H9 (cell line): ENCODE measurements around the gene RAD51C. TPM values are rescaled to one million over a fixed set of nuclear protein-coding genes. Genes with fewer than 3 reads are reported as not detected.

Experiments used
- DNase-seq: peaks from one replicate; pipeline ENCODE4 v3.0.0-alpha.2; 2017
- H2AFZ ChIP-seq: one replicate; pipeline ENCODE4 v1.6.1; 2013; ENCODE audit warnings: mild to moderate bottlenecking, low read length, control low read depth, moderate library complexity
- H2AK5ac ChIP-seq: 2 replicates; pipeline ENCODE4 v1.6.1; 2013; ENCODE audit warnings: low read length, control low read depth, mixed read lengths; ENCODE audit not compliant: insufficient read length
- H2BK120ac ChIP-seq: one replicate; pipeline ENCODE4 v1.6.1; 2013; ENCODE audit warnings: low read depth, mild to moderate bottlenecking, low read length, control low read depth, inconsistent platforms; ENCODE audit not compliant: poor library complexity, severe bottlenecking
- H2BK12ac ChIP-seq: 2 replicates; pipeline ENCODE4 v1.6.1; 2013; ENCODE audit warnings: low read length, control low read depth, mixed read lengths, low read depth; ENCODE audit not compliant: insufficient read length
- H2BK15ac ChIP-seq: 2 replicates; pipeline ENCODE4 v1.6.1; 2013; ENCODE audit warnings: low read depth, low read length, control low read depth
- H2BK20ac ChIP-seq: one replicate; pipeline ENCODE4 v1.6.1; 2013; ENCODE audit warnings: low read depth, mild to moderate bottlenecking, low read length, control low read depth, inconsistent platforms; ENCODE audit not compliant: poor library complexity, severe bottlenecking
- H2BK5ac ChIP-seq: 2 replicates; pipeline ENCODE4 v1.6.1; 2013; ENCODE audit warnings: low read length, control low read depth, mixed read lengths; ENCODE audit not compliant: insufficient read length
- H3K14ac ChIP-seq: 2 replicates; pipeline ENCODE4 v1.6.1; 2013; ENCODE audit warnings: low read length, control low read depth; ENCODE audit not compliant: insufficient read depth
- H3K18ac ChIP-seq: 2 replicates; pipeline ENCODE4 v1.6.1; 2013; ENCODE audit warnings: low read depth, mild to moderate bottlenecking, mixed read lengths, low read length, control low read depth; ENCODE audit not compliant: insufficient read length
- H3K23ac ChIP-seq: 2 replicates; pipeline ENCODE4 v1.6.1; 2013; ENCODE audit warnings: low read length, control low read depth, mixed read lengths, low read depth; ENCODE audit not compliant: insufficient read length
- H3K23me2 ChIP-seq: 2 replicates; pipeline ENCODE4 v1.6.1; 2013; ENCODE audit warnings: low read depth, mild to moderate bottlenecking, mixed read lengths, low read length, control low read depth; ENCODE audit not compliant: insufficient read length, poor library complexity, severe bottlenecking
- H3K27ac ChIP-seq: 2 replicates; pipeline ENCODE4 v1.5.1; 2013; ENCODE audit warnings: low read length, control low read depth, mixed read lengths, low read depth; ENCODE audit not compliant: insufficient read length
- H3K27me3 ChIP-seq: 2 replicates; pipeline ENCODE4 v1.6.1; 2013; ENCODE audit warnings: low read length, control low read depth, inconsistent platforms; ENCODE audit not compliant: insufficient read depth
- H3K4ac ChIP-seq: 2 replicates; pipeline ENCODE4 v1.6.1; 2013; ENCODE audit warnings: low read depth, mild to moderate bottlenecking, control low read depth, inconsistent platforms, low read length, moderate library complexity
- H3K4me1 ChIP-seq: 2 replicates; pipeline ENCODE4 v1.6.1; 2013; ENCODE audit warnings: low read length, control low read depth, inconsistent platforms; ENCODE audit not compliant: insufficient read depth
- H3K4me2 ChIP-seq: 2 replicates; pipeline ENCODE4 v1.6.1; 2013; ENCODE audit warnings: low read length, control low read depth, mixed read lengths; ENCODE audit not compliant: insufficient read length, insufficient read depth
- H3K56ac ChIP-seq: 2 replicates; pipeline ENCODE4 v1.6.1; 2013; ENCODE audit warnings: low read depth, mild to moderate bottlenecking, mixed read lengths, low read length, control low read depth; ENCODE audit not compliant: insufficient read length
- H3K79me1 ChIP-seq: 2 replicates; pipeline ENCODE4 v1.6.1; 2013; ENCODE audit warnings: low read depth, mild to moderate bottlenecking, moderate library complexity, low read length, control low read depth, inconsistent platforms; ENCODE audit not compliant: insufficient read depth, poor library complexity, severe bottlenecking
- H3K79me2 ChIP-seq: 2 replicates; pipeline ENCODE4 v1.6.1; 2013; ENCODE audit warnings: low read length, control low read depth, inconsistent platforms; ENCODE audit not compliant: insufficient read depth
- H3K9ac ChIP-seq: 2 replicates; pipeline ENCODE4 v1.6.1; 2013; ENCODE audit warnings: low read length, control low read depth, mixed read lengths; ENCODE audit not compliant: insufficient read length; ENCODE audit errors: extremely low read depth
- H3K9me3 ChIP-seq: one replicate; pipeline ENCODE4 v1.6.1; 2013; ENCODE audit warnings: low read depth, low read length, inconsistent platforms; ENCODE audit not compliant: control insufficient read depth
- H3T11ph ChIP-seq: one replicate; pipeline ENCODE4 v1.6.1; 2013; ENCODE audit warnings: mild to moderate bottlenecking, low read length, control low read depth, inconsistent platforms
- H4K20me1 ChIP-seq: one replicate; pipeline ENCODE4 v1.6.1; 2013; ENCODE audit not compliant: control insufficient read depth, insufficient read length, insufficient read depth
- H4K5ac ChIP-seq: 2 replicates; pipeline ENCODE4 v1.6.1; 2013; ENCODE audit warnings: low read depth, mild to moderate bottlenecking, mixed read lengths, low read length, control low read depth; ENCODE audit not compliant: insufficient read length
- H4K8ac ChIP-seq: replicated peaks from 2 replicates; pipeline ENCODE4 v1.6.1; 2013; ENCODE audit warnings: low read length, control low read depth, mixed read lengths, low read depth; ENCODE audit not compliant: insufficient read length
- H4K91ac ChIP-seq: 2 replicates; pipeline ENCODE4 v1.6.1; 2013; ENCODE audit warnings: low read depth, mild to moderate bottlenecking, moderate library complexity, mixed read lengths, low read length, control low read depth; ENCODE audit not compliant: insufficient read length
- H3K27ac Mint-ChIP-seq, 3 experiments: 2 replicates in 2 of 3; 3 replicates in 1 of 3; pipeline ENCODE4 v1.8.0; 2020 to 2021; ENCODE audit warnings: mixed read lengths in 3 of 3, mild to moderate bottlenecking in 1 of 3, moderate library complexity in 1 of 3
- H3K27me3 Mint-ChIP-seq: 2 replicates; pipeline ENCODE4 v1.8.0; 2021; ENCODE audit warnings: low read depth, mild to moderate bottlenecking, moderate library complexity, mixed read lengths
- H3K36me3 Mint-ChIP-seq, 3 experiments: 2 replicates in 2 of 3; 3 replicates in 1 of 3; pipeline ENCODE4 v1.8.0; 2020 to 2021; ENCODE audit warnings: low read depth in 3 of 3, mixed read lengths in 3 of 3; ENCODE audit not compliant: insufficient read depth in 1 of 3
- H3K4me1 Mint-ChIP-seq, 2 experiments: 2 replicates each; pipeline ENCODE4 v1.8.0; 2020; ENCODE audit warnings: mixed read lengths in 2 of 2
- H3K4me3 Mint-ChIP-seq, 2 experiments: 2 replicates in 1 of 2; 3 replicates in 1 of 2; pipeline ENCODE4 v1.8.0; 2020 to 2021; ENCODE audit warnings: mild to moderate bottlenecking in 2 of 2, mixed read lengths in 2 of 2, moderate library complexity in 1 of 2
- H3K9me3 Mint-ChIP-seq, 2 experiments: 2 replicates in 1 of 2; 3 replicates in 1 of 2; pipeline ENCODE4 v1.8.0; 2020; ENCODE audit warnings: mild to moderate bottlenecking in 2 of 2, mixed read lengths in 2 of 2, moderate library complexity in 1 of 2
- CTCF ChIP-seq: fragments of 200-600 bp; sonication (generic); conservative IDR thresholded peaks from 3 replicates; pipeline ENCODE4 v1.8.0; 2021; ENCODE audit warnings: antibody characterized with exemption, mild to moderate bottlenecking
- WGBS: extraction: QIAGEN DNeasy Blood & Tissue Kit; methylation state at CpG from one replicate; pipeline ENCODE4 v1.1.7; 2013; ENCODE audit warnings: missing lambda C conversion rate, low lambda C conversion rate, mixed read lengths; ENCODE audit not compliant: insufficient read length; ENCODE audit errors: extremely low coverage; 5-methylcytosine and 5-hydroxymethylcytosine counted together
- total RNA-seq: library from RNA; stranded (reverse); gene quantifications from 2 replicates; pipeline ENCODE4 v1.2.1, GENCODE V29; 2021

RAD51C gene
- total RNA-seq, 1 experiment from 2014 or later: 11.3 TPM

- Mint-ChIP-seq H3K27me3 (0 out of 2 replicates have a peak, but pooled peaks cover 5% of the 10 kb centered on the region), H3K9me3 (no peaks in the 10 kb centered on the region), H3K4me1 (peaks cover 12 to 16% of the 10 kb centered on the region in 2 experiments), H3K4me3 (peak within 1 kb of the TSS; percentile 67 to 73), H3K36me3 (0 out of 7 replicates have a peak, but pooled peaks cover 0 to 4% (median 0%) of the 10 kb centered on the region in 3 experiments), H3K27ac (peak within 1 kb of the TSS; percentile 40 to 88 (median 64); a peak in 5 of 7 replicates)
- Histone ChIP-seq H2BK15ac (no peak within 1 kb of the TSS), H4K5ac (no peak within 1 kb of the TSS), H2BK12ac (no peak within 1 kb of the TSS), H3K14ac (peak within 1 kb of the TSS; percentile 80; the same call in 1 of the 2 replicates), H3K4me2 (peak within 1 kb of the TSS; percentile 17), H3T11ph (no peak within 1 kb of the TSS), H2BK120ac (no peak within 1 kb of the TSS), H3K56ac (no peak within 1 kb of the TSS), H3K18ac (peak within 1 kb of the TSS; percentile 59), H3K79me1 (no peaks in the 10 kb centered on the region), H3K4ac (no peak within 1 kb of the TSS), H3K4me1 (no peaks in the 10 kb centered on the region), H3K27me3 (no peaks in the 10 kb centered on the region), H4K20me1 (no peaks in the 10 kb centered on the region), H2AK5ac (no peak within 1 kb of the TSS), H3K9me3 (no peaks in the 10 kb centered on the region), H3K79me2 (no peaks in the 10 kb centered on the region), H3K23me2 (no peaks in the 10 kb centered on the region), H2AFZ (no peak within 1 kb of the TSS), H2BK20ac (no peak within 1 kb of the TSS), H3K23ac (no peak within 1 kb of the TSS), H4K91ac (no peak within 1 kb of the TSS), H2BK5ac (no peak within 1 kb of the TSS), H4K8ac (no peak within 1 kb of the TSS), H3K27ac (no peak within 1 kb of the TSS), H3K9ac (peak within 1 kb of the TSS; percentile 32)
- DNase-seq: peak; percentile 34
- WGBS: no CpG with 5 or more reads among the region's 19 CpGs
- TF ChIP-seq CTCF: no peak
Observed at GRCh38 chr17:58691701-58692238, 632 bp upstream of the RAD51C start, which contains the start of gene TEX14. Gene TEX14, minus strand, starts transcription at chr17:58692045. Its CDS starts 40,044 bp downstream, at chr17:58652001.
